GM23248 (cell line): ENCODE data around the gene PLBD2. TPM values are rescaled to one million over a fixed set of nuclear protein-coding genes. Genes with fewer than 3 reads are reported as not detected.
A peak's percentile ranks its signal among the peaks of the same experiment; 100 is the strongest.

Experiments used
- DNase-seq: peaks from one replicate; pipeline ENCODE4 v3.0.0-alpha.2; 2015
- H2AFZ ChIP-seq: fragments of 200-600 bp; sonication (generic); 2 replicates; pipeline ENCODE4 v1.6.1; 2016; ENCODE audit warnings: antibody characterized with exemption
- H3F3A ChIP-seq: fragments of 200-600 bp; sonication (generic); 2 replicates; pipeline ENCODE4 v1.6.1; 2016; ENCODE audit warnings: mild to moderate bottlenecking, antibody characterized with exemption, mixed run types; ENCODE audit not compliant: insufficient read depth
- H3K27ac ChIP-seq: fragments of 200-600 bp; sonication (generic); 2 replicates; pipeline ENCODE4 v1.5.1; 2016; ENCODE audit warnings: mild to moderate bottlenecking
- H3K27me3 ChIP-seq: fragments of 200-600 bp; sonication (generic); replicated peaks from 2 replicates; pipeline ENCODE4 v1.6.1; 2016; ENCODE audit warnings: mild to moderate bottlenecking; ENCODE audit not compliant: insufficient read depth
- H3K36me3 ChIP-seq: fragments of 200-600 bp; sonication (generic); 2 replicates; pipeline ENCODE4 v1.6.1; 2016; ENCODE audit warnings: low read depth, mild to moderate bottlenecking
- H3K4me1 ChIP-seq: fragments of 200-600 bp; sonication (generic); 2 replicates; pipeline ENCODE4 v1.6.1; 2016; ENCODE audit warnings: mild to moderate bottlenecking; ENCODE audit not compliant: insufficient read depth
- H3K4me2 ChIP-seq: fragments of 200-600 bp; sonication (generic); one replicate; pipeline ENCODE4 v1.6.1; 2016; ENCODE audit warnings: mild to moderate bottlenecking; ENCODE audit not compliant: unreplicated experiment
- H3K4me3 ChIP-seq: fragments of 200-600 bp; sonication (generic); 2 replicates; pipeline ENCODE4 v1.5.1; 2016; ENCODE audit warnings: mild to moderate bottlenecking
- H3K79me2 ChIP-seq: fragments of 200-600 bp; sonication (generic); 2 replicates; pipeline ENCODE4 v1.6.1; 2016; ENCODE audit warnings: mild to moderate bottlenecking; ENCODE audit not compliant: insufficient read depth
- H3K9ac ChIP-seq: fragments of 200-600 bp; sonication (generic); 2 replicates; pipeline ENCODE4 v1.6.1; 2016; ENCODE audit warnings: mild to moderate bottlenecking
- H3K9me2 ChIP-seq: fragments of 200-600 bp; sonication (generic); 2 replicates; pipeline ENCODE4 v1.6.1; 2016; ENCODE audit warnings: mixed run types, mild to moderate bottlenecking, moderate library complexity; ENCODE audit not compliant: insufficient read depth
- H3K9me3 ChIP-seq: fragments of 200-600 bp; sonication (generic); one replicate; pipeline ENCODE4 v1.6.1; 2017; ENCODE audit warnings: low read depth
- H4K20me1 ChIP-seq: fragments of 200-600 bp; sonication (generic); 2 replicates; pipeline ENCODE4 v1.6.0; 2016; ENCODE audit not compliant: insufficient read depth
- EZH2 ChIP-seq: fragments of 200-600 bp; sonication (generic); IDR thresholded peaks from 2 replicates; pipeline ENCODE4 v1.6.1; 2018; ENCODE audit warnings: antibody characterized with exemption, mild to moderate bottlenecking; ENCODE audit not compliant: insufficient read depth, poor library complexity, severe bottlenecking
- EZH2phosphoT487 ChIP-seq: fragments of 200-600 bp; sonication (generic); IDR thresholded peaks from 2 replicates; pipeline ENCODE4 v1.6.1; 2018; ENCODE audit warnings: antibody characterized with exemption, moderate library complexity, mild to moderate bottlenecking, low read depth; ENCODE audit not compliant: insufficient read depth
- WGBS, 2 experiments: methylation state at CpG; one replicate each; pipeline ENCODE4 v1.1.6; 2015 to 2017; ENCODE audit warnings: low lambda C conversion rate in 2 of 2, low coverage in 1 of 2; ENCODE audit errors: missing lambda C conversion rate in 2 of 2; 5-methylcytosine and 5-hydroxymethylcytosine counted together
- in situ Hi-C: fragments of 300-500 bp; cut with MboI; formaldehyde crosslinking; loops from 2 replicates; pipeline ENCODE4 v1.15.0; 2020
- polyA plus RNA-seq: library from polyadenylated mRNA; unstranded; fragments of >200 nt; fragmentation: Nextera tagmentation; extraction: Ambion mirVana; gene quantifications from 2 replicates; pipeline ENCODE4 v1.2.1, GENCODE V29; 2016
- total RNA-seq: library from RNA; depleted of rRNA; stranded (reverse); fragments of >200 nt; shearing (Covaris generic); gene quantifications from 2 replicates; pipeline ENCODE4 v1.2.3, GENCODE V29; 2014

The PLBD2 gene
- total and polyA plus RNA-seq, 2 experiments from 2014 or later, result 38.5 to 58.5 TPM

DNA sequence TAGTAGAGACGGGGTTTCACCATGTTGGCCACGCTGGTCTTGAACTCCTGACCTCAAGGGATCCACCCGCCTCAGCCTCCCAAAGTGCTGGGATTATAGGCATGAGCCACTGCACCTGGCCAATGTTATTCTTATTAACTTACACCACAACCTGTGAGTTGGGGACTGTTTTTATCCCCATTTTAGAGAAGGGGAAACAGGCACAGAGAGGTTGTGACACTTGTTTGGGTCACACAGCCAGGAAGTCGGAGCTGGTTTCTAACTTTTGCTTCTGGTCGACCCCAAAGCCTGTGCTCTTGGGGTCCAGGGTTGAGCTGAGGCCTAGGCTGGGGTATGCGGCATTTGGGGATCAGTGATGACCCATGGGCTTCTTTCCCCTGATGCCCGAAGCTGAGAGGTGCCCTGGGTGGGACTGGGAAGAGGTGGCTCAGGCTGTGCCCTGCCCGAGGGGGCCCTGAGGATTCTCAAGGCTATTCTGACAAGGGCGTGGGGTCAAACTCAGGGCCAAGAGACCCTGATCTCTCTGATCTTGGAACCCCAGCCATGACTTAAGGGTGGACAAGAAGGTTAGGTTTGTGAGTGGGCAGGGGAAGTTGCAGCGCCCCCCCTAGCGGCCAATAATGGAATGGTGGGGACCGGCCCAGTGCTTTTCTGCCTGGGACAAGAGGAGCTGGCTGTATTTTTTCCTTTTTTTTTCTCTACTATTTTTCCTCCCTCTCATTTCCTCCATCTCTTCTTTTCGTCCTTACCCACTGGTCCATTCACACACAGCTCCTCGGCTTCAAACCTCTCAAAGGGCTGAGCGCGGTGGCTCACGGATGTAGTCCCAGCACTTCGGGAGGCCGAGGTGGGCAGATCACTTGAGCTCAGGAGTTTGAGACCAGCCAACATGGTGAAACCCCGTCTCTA lies 66.8 kb downstream of the PLBD2 start:
- Histone ChIP-seq H3K27ac (no peak overlapping the region), H3K36me3 (no peaks in the 10 kb centered on the region), H3K4me2 (no peak overlapping the region), H3K27me3 (no peaks in the 10 kb centered on the region), H3K79me2 (no peaks in the 10 kb centered on the region), H3K9me3 (no peaks in the 10 kb centered on the region), H3K4me1 (0 out of 2 replicates have a peak, but pooled peaks cover 5% of the 10 kb centered on the region), H3K4me3 (no peak overlapping the region), H2AFZ (no peak overlapping the region), H3K9ac (no peak overlapping the region), H3F3A (no peaks in the 10 kb centered on the region), H3K9me2 (no peaks in the 10 kb centered on the region), H4K20me1 (no peaks in the 10 kb centered on the region)
- 48 to 58% methylated on average over 19 to 20 of the region's 20 CpGs for WGBS, 2 experiments
- peak; percentile 61 for DNase-seq
- TF ChIP-seq EZH2 (no peak), EZH2phosphoT487 (no peak)
- in situ Hi-C loops, result loop anchor here (10.0 kb wide), 1 partner anchor 230 kb away; no protein-coding TSS in a partner anchor

DNA sequence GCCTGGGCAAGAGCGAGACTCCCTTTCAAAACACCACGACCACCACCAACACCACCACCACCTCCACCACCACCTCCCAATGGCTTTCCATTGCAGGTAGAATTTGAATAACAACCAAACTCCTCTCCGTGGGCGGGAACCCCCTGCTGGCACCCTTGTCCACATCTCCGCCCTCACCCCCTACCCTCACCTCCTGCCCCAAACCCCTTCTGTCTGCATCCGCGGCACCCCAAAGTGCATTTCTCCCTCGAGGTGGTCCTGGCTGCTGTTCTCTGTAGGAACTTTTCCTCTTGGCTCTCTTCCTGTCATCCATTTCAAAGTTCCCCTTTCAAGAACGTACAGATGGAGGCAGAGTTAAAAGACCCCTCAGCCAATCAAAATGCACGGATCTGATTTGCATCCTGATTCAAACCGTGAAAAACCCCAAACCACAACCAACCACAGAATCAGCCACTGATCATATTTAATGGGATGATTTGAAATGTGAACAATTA lies 67.6 kb downstream of the PLBD2 start:
- Histone ChIP-seq H3K4me3 (no peak overlapping the region), H3K9ac (no peak overlapping the region), H3K27me3 (no peaks in the 10 kb centered on the region), H3K79me2 (no peaks in the 10 kb centered on the region), H3K9me2 (no peaks in the 10 kb centered on the region), H3K4me2 (no peak overlapping the region), H3K27ac (no peak overlapping the region), H3K9me3 (no peaks in the 10 kb centered on the region), H2AFZ (no peak overlapping the region), H3K4me1 (0 out of 2 replicates have a peak, but pooled peaks cover 5% of the 10 kb centered on the region), H3F3A (no peaks in the 10 kb centered on the region), H4K20me1 (no peaks in the 10 kb centered on the region), H3K36me3 (no peaks in the 10 kb centered on the region)
- in situ Hi-C loops, result loop anchor here (10.0 kb wide), 1 partner anchor 231 kb away; no protein-coding TSS in a partner anchor
- WGBS, 2 experiments, result 14 to 23% methylated on average over 9 to 10 of the region's 11 CpGs
- DNase-seq, result no peak
- TF ChIP-seq EZH2, result no peak
- TF ChIP-seq EZH2phosphoT487, result no peak

DNA sequence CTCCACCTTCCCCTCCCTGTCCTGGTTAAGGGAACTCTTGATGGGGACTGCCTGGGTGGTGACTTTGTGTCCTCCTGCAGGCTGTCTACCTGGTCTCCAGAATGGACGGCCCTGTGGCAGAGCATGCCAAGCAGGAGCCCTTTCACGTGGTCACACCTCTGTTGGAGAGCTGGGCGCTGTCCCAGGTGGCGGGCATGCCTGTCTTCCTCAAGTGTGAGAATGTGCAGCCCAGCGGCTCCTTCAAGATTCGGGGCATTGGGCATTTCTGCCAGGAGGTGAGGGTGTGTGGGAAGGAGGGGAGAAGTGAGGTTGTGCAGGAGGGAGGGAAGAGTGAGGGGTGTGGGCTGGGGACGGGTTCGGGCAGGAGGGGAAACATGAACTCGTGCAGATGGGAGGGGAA lies 69.5 kb downstream of the PLBD2 start:
- Histone ChIP-seq H3K79me2 (no peaks in the 10 kb centered on the region), H3K9me2 (no peaks in the 10 kb centered on the region), H3K4me2 (no peak overlapping the region), H3K4me1 (0 out of 2 replicates have a peak, but pooled peaks cover 1% of the 10 kb centered on the region), H4K20me1 (no peaks in the 10 kb centered on the region), H3K27ac (no peak overlapping the region), H3K27me3 (no peaks in the 10 kb centered on the region), H3F3A (no peaks in the 10 kb centered on the region), H3K9me3 (no peaks in the 10 kb centered on the region), H2AFZ (no peak overlapping the region), H3K4me3 (no peak overlapping the region), H3K36me3 (no peaks in the 10 kb centered on the region), H3K9ac (no peak overlapping the region)
- TF ChIP-seq EZH2phosphoT487, result no peak
- TF ChIP-seq EZH2, result no peak
- WGBS, 2 experiments, result 62 to 68% methylated on average over 8 to 9 of the region's 9 CpGs
- DNase-seq, result no peak
- in situ Hi-C loops, result loop anchor here (10.0 kb wide), 1 partner anchor 233 kb away; no protein-coding TSS in a partner anchor

DNA sequence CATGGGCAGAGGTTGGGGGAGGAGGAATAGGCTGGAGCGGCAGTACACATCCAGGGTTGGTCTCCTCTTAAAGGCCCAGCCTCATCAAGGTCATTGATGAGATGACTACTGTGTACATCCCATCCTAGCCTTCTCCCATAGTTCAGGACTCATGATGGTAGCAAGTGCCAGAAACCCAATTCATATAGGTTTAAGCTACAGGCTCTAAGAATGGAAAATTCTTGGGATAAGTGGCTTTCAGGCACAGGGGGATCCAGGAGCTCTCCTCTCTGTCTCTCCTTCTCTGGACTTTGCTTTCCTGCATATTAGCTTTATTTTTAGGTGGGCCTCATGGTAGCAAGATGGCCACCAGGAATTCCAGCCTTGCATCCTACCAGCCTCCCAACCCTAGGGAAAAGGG lies 70.1 kb downstream of the PLBD2 start:
- no peaks in the 10 kb centered on the region for H3K9me3 ChIP-seq
- H3K9ac ChIP-seq, result no peak overlapping the region
- TF ChIP-seq EZH2, result no peak
- TF ChIP-seq EZH2phosphoT487, result no peak
- H3K79me2 ChIP-seq, result no peaks in the 10 kb centered on the region
- no peaks in the 10 kb centered on the region for H3F3A ChIP-seq
- H3K4me2 ChIP-seq, result no peak overlapping the region
- no peaks in the 10 kb centered on the region for H3K36me3 ChIP-seq
- no peak overlapping the region for H3K27ac ChIP-seq
- WGBS, 2 experiments, result 100% methylated on average over 1 of the region's 1 CpG
- H4K20me1 ChIP-seq, result no peaks in the 10 kb centered on the region
- no peaks in the 10 kb centered on the region for H3K4me1 ChIP-seq
- in situ Hi-C loops, result loop anchor here (10.0 kb wide), 1 partner anchor 234 kb away; no protein-coding TSS in a partner anchor
- no peak overlapping the region for H3K4me3 ChIP-seq
- DNase-seq, result no peak
- H2AFZ ChIP-seq, result no peak overlapping the region
- no peaks in the 10 kb centered on the region for H3K27me3 ChIP-seq
- H3K9me2 ChIP-seq, result no peaks in the 10 kb centered on the region
